CD4-positive, alpha-beta T cell treated with Interleukin-10 for 1 hour (primary cell): ENCODE measurements around the gene PHACTR4.
"Not testable (repeated sequence)": the region's sequence is repeated elsewhere in the genome, so short reads cannot be mapped to it uniquely, and the experiment has no call there.

Source experiments
- DNase-seq: peaks from one replicate; pipeline ENCODE4 v3.0.0-alpha.2; 2020

Gene PHACTR4

GRCh38 chr1:28373450-28373849 lies 3.9 kb downstream of the PHACTR4 start:
- DNase-seq: not testable (repeated sequence)

- no peak for DNase-seq
Measured at GRCh38 chr1:28374297-28374696, 4.8 kb downstream of the PHACTR4 start.

- not testable (repeated sequence) for DNase-seq
Measured at GRCh38 chr1:28375598-28375997, 6.1 kb downstream of the PHACTR4 start.

GRCh38 chr1:28376195-28376594 lies 6.7 kb downstream of the PHACTR4 start:
- not testable (repeated sequence) for DNase-seq

- DNase-seq: no peak
Measured at GRCh38 chr1:28378906-28379305, 9.4 kb downstream of the PHACTR4 start.

- DNase-seq: no peak
Measured at GRCh38 chr1:28380394-28380793, 10.9 kb downstream of the PHACTR4 start.

GRCh38 chr1:28383785-28384184 lies 14.2 kb downstream of the PHACTR4 start:
- not testable (repeated sequence) for DNase-seq

GRCh38 chr1:28392027-28392652 lies 22.6 kb downstream of the PHACTR4 start:
- DNase-seq: no peak

GRCh38 chr1:28394136-28394535 lies 24.6 kb downstream of the PHACTR4 start:
- DNase-seq: no peak

- DNase-seq: no peak
Measured at GRCh38 chr1:28395181-28395580, 25.6 kb downstream of the PHACTR4 start.

GRCh38 chr1:28401760-28402159 lies 32.2 kb downstream of the PHACTR4 start:
- no peak for DNase-seq

- DNase-seq: no peak
Measured at GRCh38 chr1:28409090-28409489, 39.5 kb downstream of the PHACTR4 start.

GRCh38 chr1:28411656-28412055 lies 42.1 kb downstream of the PHACTR4 start:
- no peak for DNase-seq

GRCh38 chr1:28412731-28413130 lies 43.2 kb downstream of the PHACTR4 start:
- DNase-seq: no peak

GRCh38 chr1:28416509-28417194 lies 47.1 kb downstream of the PHACTR4 start:
- DNase-seq: no peak

GRCh38 chr1:28417441-28417922 lies 47.9 kb downstream of the PHACTR4 start:
- peak; percentile 6 for DNase-seq

GRCh38 chr1:28417926-28418637 lies 48.5 kb downstream of the PHACTR4 start:
- DNase-seq: no peak

GRCh38 chr1:28421744-28422143 lies 52.2 kb downstream of the PHACTR4 start:
- DNase-seq: no peak

GRCh38 chr1:28426831-28427230 lies 57.3 kb downstream of the PHACTR4 start:
- no peak for DNase-seq

- DNase-seq: no peak
Measured at GRCh38 chr1:28428012-28428411, 58.5 kb downstream of the PHACTR4 start.

GRCh38 chr1:28428990-28429520 lies 59.5 kb downstream of the PHACTR4 start:
- DNase-seq: no peak

- DNase-seq: no peak
Measured at GRCh38 chr1:28436211-28436769, 66.8 kb downstream of the PHACTR4 start.

GRCh38 chr1:28437264-28437923 lies 67.9 kb downstream of the PHACTR4 start:
- DNase-seq: no peak
